SK-N-SH (cell line): ENCODE measurements around the gene ZNF511. TPM values are rescaled to one million over a fixed set of nuclear protein-coding genes. Genes with fewer than 3 reads are reported as not detected.

Source experiments
- CTCF ChIA-PET: fragments of 300-600, 350-600 bp; formaldehyde crosslinking; extraction: SDS; loops from one replicate; lab custom pipeline; 2021; lab: Yijun Ruan, JAX
- POLR2A ChIA-PET: fragments of 350-600 bp; sonication (Branson Sonifier 250); formaldehyde crosslinking; extraction: SDS; loops from one replicate; lab custom pipeline; 2020; ENCODE audit warnings: antibody characterized with exemption, inconsistent platforms; lab: Yijun Ruan, JAX
- DNase-seq: peaks from one replicate; pipeline ENCODE4 v3.0.0; 2012
- H2AFZ ChIP-seq: fragments of 200-600 bp; sonication (generic); 2 replicates; pipeline ENCODE4 v1.8.1; 2016; ENCODE audit warnings: antibody characterized with exemption, mild to moderate bottlenecking, low read depth
- H3F3A ChIP-seq: fragments of 200-600 bp; sonication (generic); replicated peaks from 2 replicates; pipeline ENCODE3; 2016; ENCODE audit warnings: antibody characterized with exemption, mild to moderate bottlenecking; ENCODE audit not compliant: insufficient read depth
- H3K27ac ChIP-seq, 2 experiments: fragments of 200-500 bp in 1 of 2; fragments of 200-600 bp in 1 of 2; sonication (Bioruptor generic) in 1 of 2; sonication (generic), shearing (Covaris generic) in 1 of 2; 2 replicates each; pipeline versions ENCODE4 v1.5.1 to v1.6.1; 2014 to 2016; ENCODE audit warnings: low read depth in 2 of 2, inconsistent platforms in 1 of 2, low read length in 1 of 2, mild to moderate bottlenecking in 1 of 2, mixed read lengths in 1 of 2
- H3K27me3 ChIP-seq: fragments of 200-600 bp; sonication (generic), shearing (Covaris generic); 2 replicates; pipeline ENCODE4 v1.6.1; 2016; ENCODE audit warnings: mixed run types; ENCODE audit not compliant: insufficient read depth
- H3K36me3 ChIP-seq, 2 experiments: fragments of 200-500 bp in 1 of 2; fragments of 200-600 bp in 1 of 2; sonication (Bioruptor generic) in 1 of 2; sonication (generic) in 1 of 2; replicated peaks in 1 of 2; 2 replicates each; pipeline versions ENCODE3 to v1.5.1; 2014 to 2016; ENCODE audit warnings: low read length in 1 of 2, mild to moderate bottlenecking in 1 of 2; ENCODE audit not compliant: insufficient read depth in 2 of 2, control insufficient read depth in 1 of 2
- H3K4me1 ChIP-seq, 2 experiments: fragments of 200-500 bp in 1 of 2; fragments of 200-600 bp in 1 of 2; sonication (Bioruptor generic) in 1 of 2; sonication (generic), shearing (Covaris generic) in 1 of 2; 2 replicates each; pipeline versions ENCODE4 v1.5.1 to v1.6.1; 2014 to 2016; ENCODE audit warnings: low read depth in 1 of 2, low read length in 1 of 2, mixed run types in 1 of 2; ENCODE audit not compliant: insufficient read depth in 2 of 2, control insufficient read depth in 1 of 2
- H3K4me2 ChIP-seq: fragments of 200-600 bp; sonication (generic), shearing (Covaris generic); 2 replicates; pipeline ENCODE4 v1.6.1; 2017; ENCODE audit warnings: mixed run types
- H3K4me3 ChIP-seq, 2 experiments: fragments of 200-500 bp in 1 of 2; fragments of 200-600 bp in 1 of 2; sonication (Bioruptor generic) in 1 of 2; sonication (generic), shearing (Covaris generic) in 1 of 2; 2 replicates each; pipeline versions ENCODE4 v1.5.1 to v1.8.1; 2014 to 2016; ENCODE audit warnings: low read depth in 2 of 2, inconsistent platforms in 1 of 2, low read length in 1 of 2, mild to moderate bottlenecking in 1 of 2, mixed read lengths in 1 of 2, moderate library complexity in 1 of 2
- H3K79me2 ChIP-seq: fragments of 200-600 bp; sonication (generic); 2 replicates; pipeline ENCODE4 v1.8.1; 2017; ENCODE audit warnings: mild to moderate bottlenecking; ENCODE audit not compliant: insufficient read depth
- H3K9ac ChIP-seq: fragments of 200-600 bp; sonication (generic); 2 replicates; pipeline ENCODE4 v1.6.1; 2017; ENCODE audit warnings: mixed run types
- H3K9me2 ChIP-seq: fragments of 200-600 bp; sonication (generic); 2 replicates; pipeline ENCODE4 v1.6.1; 2017; ENCODE audit warnings: mixed run types
- H3K9me3 ChIP-seq: fragments of 200-600 bp; sonication (generic); 2 replicates; pipeline ENCODE4 v1.6.1; 2017; ENCODE audit warnings: mixed run types, mild to moderate bottlenecking, moderate library complexity
- H4K20me1 ChIP-seq: fragments of 200-600 bp; sonication (generic); 2 replicates; pipeline ENCODE4 v1.6.1; 2017; ENCODE audit warnings: mild to moderate bottlenecking, mixed run types; ENCODE audit not compliant: insufficient read depth
- CTCF ChIP-seq: fragments of 200-600 bp; sonication (generic); IDR thresholded peaks from 2 replicates; pipeline ENCODE4 v1.6.1; 2017; ENCODE audit warnings: antibody characterized with exemption, mild to moderate bottlenecking, moderate library complexity
- ELF1 ChIP-seq: IDR thresholded peaks from 2 replicates; pipeline ENCODE4 v1.4.0; 2012
- EZH2phosphoT487 ChIP-seq: fragments of 200-600 bp; sonication (generic); IDR thresholded peaks from 2 replicates; pipeline ENCODE4 v1.6.1; 2017; ENCODE audit warnings: low read depth, mixed run types, mild to moderate bottlenecking, antibody characterized with exemption, moderate library complexity, borderline replicate concordance
- FOXM1 ChIP-seq: IDR thresholded peaks from 2 replicates; pipeline ENCODE4 v1.4.0; 2012; ENCODE audit warnings: low read depth, mild to moderate bottlenecking
- GABPA ChIP-seq: IDR thresholded peaks from 2 replicates; pipeline ENCODE4 v1.4.0; 2012; ENCODE audit warnings: low read depth, mild to moderate bottlenecking
- GATA2 ChIP-seq: sonication (generic); formaldehyde crosslinking; IDR thresholded peaks from 2 replicates; pipeline ENCODE4 v1.5.0; 2020; ENCODE audit warnings: mild to moderate bottlenecking, missing genetic modification reagents
- MXI1 ChIP-seq: IDR thresholded peaks from 2 replicates; pipeline ENCODE4 v1.6.1; 2012; ENCODE audit warnings: mild to moderate bottlenecking, low read depth, low read length, improper control_type of control experiment
- NFIC ChIP-seq: IDR thresholded peaks from 2 replicates; pipeline ENCODE4 v1.4.0; 2012; ENCODE audit warnings: borderline replicate concordance
- NRF1 ChIP-seq: IDR thresholded peaks from 2 replicates; pipeline ENCODE4 v1.6.1; 2012; ENCODE audit warnings: low read depth, mild to moderate bottlenecking, low read length
- RCOR1 ChIP-seq: fragments of 150-350 bp; IDR thresholded peaks from 2 replicates; pipeline ENCODE4 v1.6.1; 2017; ENCODE audit warnings: antibody characterized with exemption, low read length
- RFX5 ChIP-seq: IDR thresholded peaks from 2 replicates; pipeline ENCODE4 v1.6.1; 2012; ENCODE audit warnings: mild to moderate bottlenecking, improper control_type of control experiment, low read length
- RXRA ChIP-seq: IDR thresholded peaks from 2 replicates; pipeline ENCODE4 v1.4.0; 2012; ENCODE audit warnings: low read depth, mild to moderate bottlenecking, borderline replicate concordance
- SMC3 ChIP-seq: IDR thresholded peaks from 2 replicates; pipeline ENCODE4 v1.6.1; 2012; ENCODE audit warnings: low read depth, low read length, improper control_type of control experiment
- TAF1 ChIP-seq: IDR thresholded peaks from 2 replicates; pipeline ENCODE4 v1.6.1; 2012; ENCODE audit warnings: low read depth, mild to moderate bottlenecking, low read length, moderate library complexity, borderline replicate concordance
- YY1 ChIP-seq: IDR thresholded peaks from 2 replicates; pipeline ENCODE4 v1.4.0; 2012; ENCODE audit warnings: low read depth, mild to moderate bottlenecking
- WGBS: methylation state at CpG from one replicate; pipeline ENCODE4 v1.1.6; 2017; ENCODE audit warnings: low lambda C conversion rate; 5-methylcytosine and 5-hydroxymethylcytosine counted together
- polyA plus RNA-seq, 3 experiments: library from polyadenylated mRNA; depleted of rRNA; stranded (reverse); fragments of >200 nt; gene quantifications; 2 replicates each; pipeline ENCODE4 v1.2.3, GENCODE V29; 2012
- TF ChIP-seq, protein P1 (sequence below): IDR thresholded peaks from 2 replicates; pipeline ENCODE4 v1.4.0; 2012; ENCODE audit warnings: low read depth, borderline replicate concordance
- TF ChIP-seq, protein P2 (sequence below): IDR thresholded peaks from 2 replicates; pipeline ENCODE4; 2012

The ZNF511 gene
- polyA plus RNA-seq, 1 of the 3 experiments (the other 2 are of a cell fraction): 62.3 TPM

GRCh38 chr10:133270773-133271297 lies 37.9 kb upstream of the ZNF511 start:
- no peak overlapping the region for H3K27ac ChIP-seq
- TF ChIP-seq RXRA: no peak
- TF ChIP-seq SMC3: no peak
- no peak for TF ChIP-seq ELF1
- no peaks in the 10 kb centered on the region for H3K9me3 ChIP-seq
- CTCF ChIA-PET: interaction anchor here (1.4 kb wide), 2 partner anchors 127 to 366 kb away, joined by 3 to 4 read pairs; no protein-coding TSS in a partner anchor
- no peak for DNase-seq
- H3F3A ChIP-seq: no peaks in the 10 kb centered on the region
- no peaks in the 10 kb centered on the region for H3K79me2 ChIP-seq
- H4K20me1 ChIP-seq: no peaks in the 10 kb centered on the region; the same call in 1 of the 2 replicates
- H3K9me2 ChIP-seq: no peaks in the 10 kb centered on the region
- no peaks in the 10 kb centered on the region for H3K27me3 ChIP-seq
- no peak overlapping the region for H2AFZ ChIP-seq
- no peak overlapping the region for H3K9ac ChIP-seq
- H3K4me1 ChIP-seq: no peaks in the 10 kb centered on the region
- WGBS: no CpG with 5 or more reads among the region's 19 CpGs
- POLR2A ChIA-PET: no interaction called here
- H3K4me3 ChIP-seq: no peak overlapping the region
- no peak overlapping the region for H3K4me2 ChIP-seq
- H3K36me3 ChIP-seq: no peaks in the 10 kb centered on the region

DNA sequence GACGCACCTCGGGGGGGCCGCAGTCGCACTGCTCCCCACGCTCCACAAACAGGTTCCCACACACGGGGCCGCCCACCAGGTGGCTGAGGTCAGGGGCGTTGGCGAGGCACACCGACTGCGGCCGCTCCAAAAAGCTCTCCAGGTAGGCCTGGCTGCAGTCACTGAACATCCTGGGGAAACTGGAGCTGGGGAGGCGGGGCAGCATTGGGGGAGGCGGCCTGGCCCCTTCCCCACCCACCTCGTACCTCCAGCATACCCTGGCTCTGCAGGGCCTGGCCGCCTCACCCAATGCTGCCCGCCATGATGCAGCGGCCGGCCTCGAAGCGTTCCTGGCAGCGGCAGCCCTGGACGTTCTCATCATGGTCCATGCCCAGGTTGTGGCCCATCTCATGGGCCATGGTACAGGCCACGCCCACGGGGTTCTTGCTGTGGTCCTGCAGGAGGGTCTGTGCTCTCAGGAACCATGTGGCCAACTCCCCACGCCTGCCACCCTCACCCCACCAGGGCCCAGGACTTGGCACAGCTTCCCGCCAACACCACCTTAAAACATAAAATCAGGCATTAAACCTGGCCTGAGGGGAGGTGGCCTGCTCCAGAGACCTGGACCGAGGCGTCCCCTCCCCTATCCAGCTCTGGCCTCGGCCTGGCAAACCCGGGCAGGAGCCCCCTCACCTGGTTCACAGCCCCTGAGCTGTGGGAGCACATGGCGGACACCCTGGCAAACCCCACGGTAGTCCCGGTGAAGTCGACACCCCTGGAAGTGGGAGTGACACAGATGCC lies 37.0 kb upstream of the ZNF511 start:
- TF ChIP-seq, protein P1, sequence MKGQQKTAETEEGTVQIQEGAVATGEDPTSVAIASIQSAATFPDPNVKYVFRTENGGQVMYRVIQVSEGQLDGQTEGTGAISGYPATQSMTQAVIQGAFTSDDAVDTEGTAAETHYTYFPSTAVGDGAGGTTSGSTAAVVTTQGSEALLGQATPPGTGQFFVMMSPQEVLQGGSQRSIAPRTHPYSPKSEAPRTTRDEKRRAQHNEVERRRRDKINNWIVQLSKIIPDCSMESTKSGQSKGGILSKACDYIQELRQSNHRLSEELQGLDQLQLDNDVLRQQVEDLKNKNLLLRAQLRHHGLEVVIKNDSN: no peak
- H3K27ac ChIP-seq: no peak overlapping the region
- WGBS: 68% methylated on average over 20 of the region's 35 CpGs
- ChIA-PET POLR2A (no interaction called here), CTCF (interaction anchor here (1.4 to 1.5 kb wide), 3 partner anchors 36 to 367 kb away, joined by 3 to 4 read pairs (median 4); no protein-coding TSS in a partner anchor)
- no peak for DNase-seq
- H3K4me1 ChIP-seq: no peaks in the 10 kb centered on the region; a peak in 1 of 4 replicates
- H3K79me2 ChIP-seq: no peaks in the 10 kb centered on the region
- H3K4me2 ChIP-seq: no peak overlapping the region
- H2AFZ ChIP-seq: no peak overlapping the region
- H3K9me2 ChIP-seq: no peaks in the 10 kb centered on the region
- H3K9me3 ChIP-seq: no peaks in the 10 kb centered on the region
- H3K9ac ChIP-seq: no peak overlapping the region
- H3K4me3 ChIP-seq: no peak overlapping the region
- H4K20me1 ChIP-seq: no peaks in the 10 kb centered on the region; the same call in 1 of the 2 replicates
- no peaks in the 10 kb centered on the region for H3F3A ChIP-seq
- no peaks in the 10 kb centered on the region for H3K27me3 ChIP-seq
- no peaks in the 10 kb centered on the region for H3K36me3 ChIP-seq

- no peak overlapping the region for H3K4me2 ChIP-seq
- H3K9me3 ChIP-seq: no peaks in the 10 kb centered on the region
- POLR2A ChIA-PET: no interaction called here
- H2AFZ ChIP-seq: no peak overlapping the region
- H3K9ac ChIP-seq: no peak overlapping the region
- H3K9me2 ChIP-seq: no peaks in the 10 kb centered on the region
- no peaks in the 10 kb centered on the region; the same call in 1 of the 2 replicates for H4K20me1 ChIP-seq
- DNase-seq: no peak
- H3K79me2 ChIP-seq: no peaks in the 10 kb centered on the region
- CTCF ChIA-PET: interaction anchor here (1.5 kb wide), 1 partner anchor 35 kb away, joined by 4 read pairs; no protein-coding TSS in a partner anchor
- no peaks in the 10 kb centered on the region; a peak in 1 of 4 replicates for H3K4me1 ChIP-seq
- no peak overlapping the region for H3K4me3 ChIP-seq
- H3K27ac ChIP-seq: no peak overlapping the region
- no peaks in the 10 kb centered on the region for H3K27me3 ChIP-seq
- 74% methylated on average over 21 of the region's 29 CpGs for WGBS
- no peaks in the 10 kb centered on the region for H3F3A ChIP-seq
- no peaks in the 10 kb centered on the region for H3K36me3 ChIP-seq
- TF ChIP-seq TAF1 (no peak), YY1 (no peak), GABPA (no peak), NRF1 (no peak), EZH2phosphoT487 (no peak), RXRA (no peak), FOXM1 (no peak), NFIC (no peak), RCOR1 (no peak), RFX5 (no peak), GATA2 (CRISPR knock-in tag) (no peak), MXI1 (no peak), CTCF (no peak)
- TF ChIP-seq, protein P2, sequence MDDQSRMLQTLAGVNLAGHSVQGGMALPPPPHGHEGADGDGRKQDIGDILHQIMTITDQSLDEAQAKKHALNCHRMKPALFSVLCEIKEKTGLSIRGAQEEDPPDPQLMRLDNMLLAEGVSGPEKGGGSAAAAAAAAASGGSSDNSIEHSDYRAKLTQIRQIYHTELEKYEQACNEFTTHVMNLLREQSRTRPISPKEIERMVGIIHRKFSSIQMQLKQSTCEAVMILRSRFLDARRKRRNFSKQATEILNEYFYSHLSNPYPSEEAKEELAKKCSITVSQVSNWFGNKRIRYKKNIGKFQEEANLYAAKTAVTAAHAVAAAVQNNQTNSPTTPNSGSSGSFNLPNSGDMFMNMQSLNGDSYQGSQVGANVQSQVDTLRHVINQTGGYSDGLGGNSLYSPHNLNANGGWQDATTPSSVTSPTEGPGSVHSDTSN: no peak
Measured at GRCh38 chr10:133272301-133272963, 36.3 kb upstream of the ZNF511 start.
